Mucosa of rectum (tissue), 2 donors: ENCODE results near the gene FOXL3.

ENCODE experiments used
- H3K27ac ChIP-seq, 2 donors: one replicate each; pipeline ENCODE4 v1.7.0; 2013; ENCODE audit warnings: inconsistent platforms in 2 of 2, low read depth in 2 of 2, low read length in 2 of 2
- H3K27me3 ChIP-seq, 2 donors: one replicate each; pipeline ENCODE4 v1.7.0; 2013; ENCODE audit warnings: low read length in 2 of 2; ENCODE audit not compliant: control insufficient read depth in 2 of 2, insufficient read depth in 2 of 2
- H3K36me3 ChIP-seq, 2 donors: one replicate each; pipeline ENCODE4 v1.7.0; 2013; ENCODE audit warnings: low read length in 2 of 2; ENCODE audit not compliant: control insufficient read depth in 2 of 2, insufficient read depth in 2 of 2
- H3K4me1 ChIP-seq, 2 donors: one replicate each; pipeline ENCODE4 v1.7.0; 2013; ENCODE audit warnings: low read length in 2 of 2, mild to moderate bottlenecking in 1 of 2; ENCODE audit not compliant: control insufficient read depth in 2 of 2, insufficient read depth in 2 of 2
- H3K4me3 ChIP-seq, 2 donors: one replicate each; pipeline ENCODE4 v1.7.0; 2013; ENCODE audit warnings: low read length in 2 of 2
- H3K9ac ChIP-seq, 2 donors: one replicate each; pipeline ENCODE4 v1.7.0; 2013; ENCODE audit warnings: low read length in 2 of 2, low read depth in 1 of 2, mild to moderate bottlenecking in 1 of 2
- H3K9me3 ChIP-seq, 2 donors: one replicate each; pipeline ENCODE4 v1.7.0; 2013; ENCODE audit warnings: low read length in 2 of 2; ENCODE audit not compliant: control insufficient read depth in 2 of 2
- donor health status: healthy.
- donor health status: Normal muscosa, but diverticular disease.

FOXL3 gene

GRCh38 chr7:278081-278480, 11.9 kb upstream of the FOXL3 start:
- H3K27me3 ChIP-seq: no peaks in the 10 kb centered on the region
- no peak overlapping the region for H3K27ac ChIP-seq
- H3K9ac ChIP-seq: no peak overlapping the region
- H3K36me3 ChIP-seq: no peaks in the 10 kb centered on the region
- H3K9me3 ChIP-seq: peaks cover 0 to 3% of the 10 kb centered on the region in 2 donors
- H3K4me1 ChIP-seq: no peaks in the 10 kb centered on the region
- no peak overlapping the region for H3K4me3 ChIP-seq

GRCh38 chr7:279821-280220, 10.1 kb upstream of the FOXL3 start:
- no peak overlapping the region for H3K4me3 ChIP-seq
- peaks cover 2 to 4% of the 10 kb centered on the region in 2 donors for H3K4me1 ChIP-seq
- H3K27ac ChIP-seq: no peak overlapping the region
- no peaks in the 10 kb centered on the region for H3K27me3 ChIP-seq
- H3K9me3 ChIP-seq: no peaks in the 10 kb centered on the region
- no peaks in the 10 kb centered on the region for H3K36me3 ChIP-seq
- no peak overlapping the region for H3K9ac ChIP-seq

- Histone ChIP-seq H3K27me3 (no peaks in the 10 kb centered on the region), H3K36me3 (no peaks in the 10 kb centered on the region), H3K9ac (no peak overlapping the region), H3K4me3 (no peak overlapping the region), H3K9me3 (no peaks in the 10 kb centered on the region), H3K4me1 (peaks cover 4 to 10% of the 10 kb centered on the region in 2 donors), H3K27ac (no peak overlapping the region)
Observed at GRCh38 chr7:280461-280860, 9.5 kb upstream of the FOXL3 start.

- H3K9me3 ChIP-seq: no peaks in the 10 kb centered on the region
- H3K9ac ChIP-seq: no peak overlapping the region
- peaks cover 13 to 19% of the 10 kb centered on the region in 2 donors for H3K4me1 ChIP-seq
- no peaks in the 10 kb centered on the region for H3K36me3 ChIP-seq
- H3K4me3 ChIP-seq: no peak overlapping the region
- H3K27me3 ChIP-seq: no peaks in the 10 kb centered on the region
- H3K27ac ChIP-seq: no peak overlapping the region
Observed at GRCh38 chr7:281637-282036, 8.3 kb upstream of the FOXL3 start.

GRCh38 chr7:282621-283020, 7.3 kb upstream of the FOXL3 start:
- no peaks in the 10 kb centered on the region for H3K36me3 ChIP-seq
- no peak overlapping the region for H3K4me3 ChIP-seq
- H3K27me3 ChIP-seq: no peaks in the 10 kb centered on the region
- H3K9me3 ChIP-seq: no peaks in the 10 kb centered on the region
- no peak overlapping the region for H3K9ac ChIP-seq
- no peak overlapping the region for H3K27ac ChIP-seq
- H3K4me1 ChIP-seq: peaks cover 13 to 19% of the 10 kb centered on the region in 2 donors

GRCh38 chr7:284762-285722, 4.9 kb upstream of the FOXL3 start:
- Histone ChIP-seq H3K9ac (peak overlapping the region; percentile 60 to 69), H3K27me3 (no peaks in the 10 kb centered on the region), H3K4me1 (peaks cover 13 to 19% of the 10 kb centered on the region in 2 donors), H3K27ac (peak overlapping the region; percentile 93 to 94), H3K4me3 (peak overlapping the region; percentile 55 to 65), H3K9me3 (no peaks in the 10 kb centered on the region), H3K36me3 (no peaks in the 10 kb centered on the region)

GRCh38 chr7:285731-286130, 4.2 kb upstream of the FOXL3 start:
- Histone ChIP-seq H3K27ac (peak overlapping the region; percentile 93 to 94), H3K9me3 (no peaks in the 10 kb centered on the region), H3K36me3 (no peaks in the 10 kb centered on the region), H3K4me3 (peak overlapping the region; percentile 41 to 55), H3K27me3 (peaks cover 3 to 7% of the 10 kb centered on the region in 2 donors), H3K9ac (peak overlapping the region; percentile 41 to 69), H3K4me1 (peaks cover 13 to 23% of the 10 kb centered on the region in 2 donors)

- peaks cover 3 to 9% of the 10 kb centered on the region in 2 donors for H3K27me3 ChIP-seq
- H3K27ac ChIP-seq: peak overlapping the region; percentile 93 to 94
- peak overlapping the region in 1 of 2 donors; percentile 41 for H3K4me3 ChIP-seq
- no peaks in the 10 kb centered on the region for H3K9me3 ChIP-seq
- H3K36me3 ChIP-seq: no peaks in the 10 kb centered on the region
- peak overlapping the region; percentile 41 to 69 for H3K9ac ChIP-seq
- H3K4me1 ChIP-seq: peaks cover 13 to 23% of the 10 kb centered on the region in 2 donors
Observed at GRCh38 chr7:286266-286665, 3.7 kb upstream of the FOXL3 start.

- Histone ChIP-seq H3K9ac (no peak overlapping the region), H3K4me3 (no peak overlapping the region), H3K36me3 (no peaks in the 10 kb centered on the region), H3K27me3 (peaks cover 3 to 9% of the 10 kb centered on the region in 2 donors), H3K4me1 (peaks cover 12 to 23% of the 10 kb centered on the region in 2 donors), H3K27ac (no peak overlapping the region), H3K9me3 (no peaks in the 10 kb centered on the region)
Observed at GRCh38 chr7:288671-289101, 1.3 kb upstream of the FOXL3 start.

GRCh38 chr7:289209-289755, 688 bp upstream of the FOXL3 start:
- Histone ChIP-seq H3K9me3 (no peaks in the 10 kb centered on the region), H3K27me3 (peaks cover 3 to 9% of the 10 kb centered on the region in 2 donors), H3K9ac (no peak overlapping the region), H3K36me3 (no peaks in the 10 kb centered on the region), H3K4me3 (no peak overlapping the region), H3K4me1 (peaks cover 13 to 24% of the 10 kb centered on the region in 2 donors), H3K27ac (no peak overlapping the region)
